H1 (cell line): Measurements from ENCODE around the gene RDM1.

Experiments
- CHD2 ChIP-seq: IDR thresholded peaks from 2 replicates; pipeline ENCODE4 v1.6.1; 2012; ENCODE audit warnings: low read length, improper control_type of control experiment
- CREB1 ChIP-seq: IDR thresholded peaks from 2 replicates; pipeline ENCODE4 v1.6.1; 2012; ENCODE audit warnings: inconsistent platforms
- CTCF ChIP-seq, 3 experiments: IDR thresholded peaks; 1 replicate in 2 of 3; 2 replicates in 1 of 3; pipeline versions ENCODE4 v1.5.1 to v1.6.1; 2011; ENCODE audit warnings: low read length in 3 of 3, mild to moderate bottlenecking in 3 of 3, inconsistent platforms in 2 of 3, low read depth in 1 of 3, moderate library complexity in 1 of 3; ENCODE audit not compliant: insufficient read depth in 1 of 3; ENCODE audit errors: control extremely low read depth in 1 of 3
- EP300 ChIP-seq, 2 experiments: IDR thresholded peaks; 1 replicate in 1 of 2; 2 replicates in 1 of 2; pipeline ENCODE4 v1.6.1; 2011 to 2012; ENCODE audit warnings: low read depth in 2 of 2, low read length in 2 of 2, mild to moderate bottlenecking in 2 of 2, borderline replicate concordance in 1 of 2, inconsistent platforms in 1 of 2, moderate library complexity in 1 of 2
- EZH2 ChIP-seq: fragments of 200-600 bp; sonication (generic); IDR thresholded peaks from 2 replicates; pipeline ENCODE4 v1.7.1; 2012; ENCODE audit warnings: low read depth, mild to moderate bottlenecking, moderate library complexity, low read length, inconsistent platforms; ENCODE audit not compliant: severe bottlenecking
- MAFK ChIP-seq: IDR thresholded peaks from 2 replicates; pipeline ENCODE4 v1.6.1; 2012; ENCODE audit warnings: low read depth, mild to moderate bottlenecking, improper control_type of control experiment, low read length
- RAD21 ChIP-seq, 2 experiments: IDR thresholded peaks in 1 of 2; conservative IDR thresholded peaks in 1 of 2; 2 replicates each; pipeline ENCODE4 v1.6.1; 2011; ENCODE audit warnings: low read depth in 2 of 2, low read length in 2 of 2, improper control_type of control experiment in 1 of 2, inconsistent platforms in 1 of 2, mild to moderate bottlenecking in 1 of 2, moderate library complexity in 1 of 2
- SRF ChIP-seq: IDR thresholded peaks from 2 replicates; pipeline ENCODE4 v1.6.1; 2011; ENCODE audit warnings: mild to moderate bottlenecking, low read depth, low read length, moderate library complexity
- TAF1 ChIP-seq: IDR thresholded peaks from 2 replicates; pipeline ENCODE4 v1.6.1; 2011; ENCODE audit warnings: mild to moderate bottlenecking, low read depth, low read length
- TEAD4 ChIP-seq: IDR thresholded peaks from 2 replicates; pipeline ENCODE4 v1.6.1; 2012; ENCODE audit warnings: low read depth, low read length, inconsistent platforms, mixed read lengths

- TF ChIP-seq CREB1 = no peak
- no peak for TF ChIP-seq TAF1
- no peak for TF ChIP-seq MAFK
- no peak for TF ChIP-seq EP300 (IDR thresholded peaks at IDR 0.05; ENCODE audit: borderline replicate concordance in 1 of 2, low read depth in 2 of 2, low read length in 2 of 2)
- TF ChIP-seq EZH2 = no peak
- no peak for TF ChIP-seq SRF
- TF ChIP-seq TEAD4 = no peak
- no peak for TF ChIP-seq CHD2
- TF ChIP-seq RAD21 (IDR thresholded peaks at IDR 0.05 in 1 of 2, conservative IDR thresholded peaks at IDR 0.05 in 1 of 2; ENCODE audit: low read depth in 2 of 2, low read length in 2 of 2) = no peak
- no peak for TF ChIP-seq CTCF (IDR thresholded peaks at IDR 0.05; ENCODE audit: control extremely low read depth in 1 of 3, insufficient read depth in 1 of 3, low read depth in 1 of 3, low read length in 3 of 3)
Measured at GRCh38 chr17:35934760-35935159, 4.2 kb upstream of the RDM1 start.
